B cell (primary cell): Measurements from ENCODE around the gene NDC80. TPM values are rescaled to one million over a fixed set of nuclear protein-coding genes. Genes with fewer than 3 reads are reported as not detected.
A peak's percentile ranks its signal among the peaks of the same experiment; 100 is the strongest.

Experiments used
- ATAC-seq: fragments of 200-7000 bp; cut with Tn5 transposase; one replicate; pipeline ENCODE4 v1.10.0; 2021; ENCODE audit warnings: low read depth, mild to moderate bottlenecking, moderate number of reproducible peaks, moderate library complexity
- CTCF ChIA-PET: fragments of 350-600 bp; sonication (Branson Sonifier 250); formaldehyde crosslinking; loops from one replicate; lab custom pipeline; 2021; ENCODE audit warnings: antibody characterized with exemption, inconsistent platforms; lab: Charles Lee
- POLR2A ChIA-PET: fragments of 350-600 bp; sonication (Branson Sonifier 250); formaldehyde crosslinking; loops from one replicate; lab custom pipeline; 2021; ENCODE audit warnings: antibody characterized with exemption; lab: Charles Lee
- DNase-seq: peaks from one replicate; pipeline ENCODE4 v3.0.0; 2013
- H2AFZ ChIP-seq: 2 replicates; pipeline ENCODE4 v1.6.1; 2012; ENCODE audit warnings: mild to moderate bottlenecking, low read depth, low read length; ENCODE audit not compliant: insufficient read depth, poor library complexity, severe bottlenecking
- H3K27ac ChIP-seq, 2 donors: 1 replicate in 1 of 2; 2 replicates in 1 of 2; pipeline ENCODE4 v1.5.1; 2012 to 2013; ENCODE audit warnings: low read length in 2 of 2, mild to moderate bottlenecking in 2 of 2, moderate library complexity in 1 of 2
- H3K27me3 ChIP-seq, 4 experiments: fragments of 200-600 bp in 1 of 4; sonication (generic) in 1 of 4; replicated peaks in 1 of 4; 1 replicate in 2 of 4; 2 replicates in 2 of 4; pipeline versions ENCODE4 v1.6.1 to v1.7.0; 2013 to 2016; ENCODE audit warnings: low read length in 3 of 4, mild to moderate bottlenecking in 2 of 4, mixed read lengths in 1 of 4, moderate library complexity in 1 of 4; ENCODE audit not compliant: insufficient read depth in 4 of 4, control insufficient read depth in 3 of 4; ENCODE audit errors: control extremely low read depth in 1 of 4
- H3K36me3 ChIP-seq, 2 experiments: replicated peaks in 1 of 2; 1 replicate in 1 of 2; 2 replicates in 1 of 2; pipeline versions ENCODE4 v1.6.1 to v1.7.1; 2013; ENCODE audit warnings: low read length in 1 of 2; ENCODE audit not compliant: insufficient read depth in 2 of 2, control insufficient read depth in 1 of 2; ENCODE audit errors: control extremely low read depth in 1 of 2, extremely low read depth in 1 of 2
- H3K4me1 ChIP-seq, 2 donors: fragments of 200-600 bp in 1 of 2; sonication (generic) in 1 of 2; 1 replicate in 1 of 2; 2 replicates in 1 of 2; pipeline versions ENCODE4 v1.5.1 to v1.6.1; 2013 to 2017; ENCODE audit warnings: low read length in 2 of 2; ENCODE audit not compliant: control insufficient read depth in 2 of 2, insufficient read depth in 2 of 2
- H3K4me2 ChIP-seq: replicated peaks from 2 replicates; pipeline ENCODE3; 2012; ENCODE audit warnings: mild to moderate bottlenecking, low read depth, low read length; ENCODE audit not compliant: poor library complexity, severe bottlenecking
- H3K4me3 ChIP-seq, 5 experiments: fragments of 200-600 bp in 1 of 5; sonication (generic) in 1 of 5; 1 replicate in 3 of 5; 2 replicates in 2 of 5; pipeline versions ENCODE4 v1.5.1 to v1.7.0; 2011 to 2016; ENCODE audit warnings: low read length in 4 of 5, mild to moderate bottlenecking in 4 of 5, low read depth in 2 of 5, control low read depth in 1 of 5, moderate library complexity in 1 of 5; ENCODE audit not compliant: insufficient read depth in 1 of 5; ENCODE audit errors: control extremely low read depth in 1 of 5, extremely low read depth in 1 of 5
- H3K79me2 ChIP-seq: fragments of 200-600 bp; sonication (generic); one replicate; pipeline ENCODE4 v1.6.0; 2016; ENCODE audit warnings: low read length; ENCODE audit not compliant: control insufficient read depth, insufficient read depth
- H3K9ac ChIP-seq: fragments of 200-600 bp; sonication (generic); 2 replicates; pipeline ENCODE4 v1.6.1; 2017; ENCODE audit warnings: mild to moderate bottlenecking, low read length, moderate library complexity
- H3K9me3 ChIP-seq, 3 donors: one replicate each; pipeline versions ENCODE4 v1.6.1 to v1.7.1; 2013; ENCODE audit warnings: low read length in 2 of 3; ENCODE audit not compliant: control insufficient read depth in 2 of 3, insufficient read depth in 1 of 3; ENCODE audit errors: control extremely low read depth in 1 of 3
- H4K20me1 ChIP-seq: 2 replicates; pipeline ENCODE4 v1.6.0; 2012; ENCODE audit warnings: mild to moderate bottlenecking, low read length; ENCODE audit not compliant: insufficient read depth, control insufficient read depth, poor library complexity, severe bottlenecking
- H3K27ac Mint-ChIP-seq: one replicate; pipeline ENCODE4 v1.8.0; 2021; ENCODE audit warnings: mixed read lengths
- H3K27me3 Mint-ChIP-seq: one replicate; pipeline ENCODE4 v1.8.0; 2021; ENCODE audit warnings: mixed read lengths
- H3K4me1 Mint-ChIP-seq: one replicate; pipeline ENCODE4 v1.8.0; 2021; ENCODE audit warnings: mixed read lengths
- H3K4me3 Mint-ChIP-seq: one replicate; pipeline ENCODE4 v1.8.0; 2021; ENCODE audit warnings: mixed read lengths
- H3K9me3 Mint-ChIP-seq: one replicate; pipeline ENCODE4 v1.8.0; 2022; ENCODE audit warnings: mixed read lengths; ENCODE audit not compliant: insufficient read depth
- EZH2 ChIP-seq: IDR thresholded peaks from 2 replicates; pipeline ENCODE4 v1.6.1; 2012; ENCODE audit warnings: borderline replicate concordance, low read depth, mild to moderate bottlenecking, moderate library complexity, low read length; ENCODE audit not compliant: insufficient read depth, poor library complexity, severe bottlenecking
- WGBS: methylation state at CpG from one replicate; pipeline ENCODE4 v1.1.5; 2013; ENCODE audit warnings: missing lambda C conversion rate; ENCODE audit not compliant: insufficient coverage; 5-methylcytosine and 5-hydroxymethylcytosine counted together
- intact Hi-C: fragments of 100-400 bp; cut with micrococcal nuclease; formaldehyde crosslinking; loops from one replicate; pipeline ENCODE4 v1.10.0; 2022
- polyA plus RNA-seq: library from polyadenylated mRNA; depleted of rRNA; stranded (reverse); fragments of >200 nt; gene quantifications from 2 replicates; pipeline ENCODE4 v1.2.3, GENCODE V29; 2012
- total RNA-seq, 2 donors: library from RNA; stranded (reverse); fragments of 120-200 nt in 1 of 2; gene quantifications; 1 replicate in 1 of 2; 2 replicates in 1 of 2; pipeline versions ENCODE4 v1.2.3 to v1.2.4, GENCODE V29; 2013 to 2022
- TF ChIP-seq, protein P1 (sequence below): fragments of 200-600 bp; IDR thresholded peaks from one replicate; pipeline ENCODE4 v1.8.0; 2022; ENCODE audit warnings: antibody characterized with exemption, mild to moderate bottlenecking

Gene NDC80
- total and polyA plus RNA-seq, 2 donors (not counting 1 experiment from before 2014, with no cell fraction given) = 1.3 to 3.9 TPM

DNA sequence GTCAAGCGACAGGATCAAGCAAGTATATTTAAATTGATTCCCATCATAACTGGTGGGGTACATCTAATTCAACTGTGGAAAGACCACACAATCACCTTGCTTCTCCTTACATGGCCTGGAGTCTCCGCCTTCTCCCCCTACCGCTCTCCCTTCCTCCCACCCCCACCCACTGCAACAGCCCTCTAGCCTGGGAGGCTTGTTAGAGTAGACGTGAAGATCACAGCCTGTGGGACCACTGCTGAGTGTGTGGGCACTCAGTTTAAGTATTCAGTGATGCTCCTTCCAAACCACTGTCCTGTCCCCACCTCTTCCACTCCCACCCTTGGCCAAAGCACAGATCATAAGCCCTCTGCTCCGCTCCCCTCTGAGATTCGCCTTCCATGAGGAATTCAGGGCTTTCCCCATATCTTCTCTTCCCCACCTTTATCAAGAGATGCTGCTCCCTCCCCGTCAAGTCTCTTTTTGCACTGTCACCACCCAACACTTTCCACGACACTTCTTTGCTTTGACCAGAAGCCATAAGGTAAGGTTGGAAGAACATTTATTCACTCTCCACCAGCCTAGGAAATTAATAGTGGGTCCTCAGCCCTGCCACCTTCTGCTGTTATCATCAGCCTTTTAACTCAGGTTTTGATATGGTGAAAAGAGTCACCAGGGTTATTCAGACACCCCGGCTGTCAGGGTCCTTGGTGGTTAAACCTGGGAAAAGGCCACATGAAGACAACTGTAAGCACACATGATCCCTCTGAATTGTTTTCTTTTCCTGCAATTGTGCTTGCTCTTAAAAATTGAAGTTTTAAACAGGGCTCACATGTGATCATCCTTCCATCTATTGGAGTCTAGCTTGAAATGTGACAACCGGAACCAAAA, 1.8 kb upstream of the NDC80 start:
- CTCF ChIA-PET = interaction anchor here (1.0 to 3.3 kb wide), 5 partner anchors 22 to 104 kb away, joined by 3 to 40 read pairs (median 9); partner anchors contain the start of gene SMCHD1

More for the DNA sequence above, 1.8 kb upstream of the NDC80 start:
- no peaks in the 10 kb centered on the region for H3K27me3 ChIP-seq
- H3K4me3 ChIP-seq = peak overlapping the region in 1 of 5 experiments; percentile 79
- POLR2A ChIA-PET = interaction anchor here (0.7 to 2.8 kb wide), 3 partner anchors 67 to 87 kb away, joined by 4 to 49 read pairs (median 41); partner anchors contain the start of gene SMCHD1
- Mint-ChIP-seq H3K4me1 (peaks cover 47% of the 10 kb centered on the region), H3K4me3 (peak overlapping the region; percentile 99), H3K27ac (peak overlapping the region; percentile 68), H3K9me3 (no peaks in the 10 kb centered on the region), H3K27me3 (no peaks in the 10 kb centered on the region)
- no peaks in the 10 kb centered on the region for H3K9me3 ChIP-seq
- 94% methylated on average over 3 of the region's 10 CpGs for WGBS
- ATAC-seq (no peak), DNase-seq (no peak)
- H3K27ac ChIP-seq = no peak overlapping the region
- no peak overlapping the region for H2AFZ ChIP-seq
- H3K4me2 ChIP-seq = peak overlapping the region; percentile 88
- intact Hi-C loops = loop anchor here (2.0 to 5.0 kb wide), 3 partner anchors 35 to 677 kb away; partner anchors contain the start of genes EMILIN2 and MYL12A
- TF ChIP-seq, protein P1, sequence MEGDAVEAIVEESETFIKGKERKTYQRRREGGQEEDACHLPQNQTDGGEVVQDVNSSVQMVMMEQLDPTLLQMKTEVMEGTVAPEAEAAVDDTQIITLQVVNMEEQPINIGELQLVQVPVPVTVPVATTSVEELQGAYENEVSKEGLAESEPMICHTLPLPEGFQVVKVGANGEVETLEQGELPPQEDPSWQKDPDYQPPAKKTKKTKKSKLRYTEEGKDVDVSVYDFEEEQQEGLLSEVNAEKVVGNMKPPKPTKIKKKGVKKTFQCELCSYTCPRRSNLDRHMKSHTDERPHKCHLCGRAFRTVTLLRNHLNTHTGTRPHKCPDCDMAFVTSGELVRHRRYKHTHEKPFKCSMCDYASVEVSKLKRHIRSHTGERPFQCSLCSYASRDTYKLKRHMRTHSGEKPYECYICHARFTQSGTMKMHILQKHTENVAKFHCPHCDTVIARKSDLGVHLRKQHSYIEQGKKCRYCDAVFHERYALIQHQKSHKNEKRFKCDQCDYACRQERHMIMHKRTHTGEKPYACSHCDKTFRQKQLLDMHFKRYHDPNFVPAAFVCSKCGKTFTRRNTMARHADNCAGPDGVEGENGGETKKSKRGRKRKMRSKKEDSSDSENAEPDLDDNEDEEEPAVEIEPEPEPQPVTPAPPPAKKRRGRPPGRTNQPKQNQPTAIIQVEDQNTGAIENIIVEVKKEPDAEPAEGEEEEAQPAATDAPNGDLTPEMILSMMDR = no peak
- no peak for TF ChIP-seq EZH2
- peak overlapping the region; percentile 80 for H3K9ac ChIP-seq
- H3K79me2 ChIP-seq = peaks cover 59% of the 10 kb centered on the region
- peaks cover 22 to 23% of the 10 kb centered on the region in 2 donors for H3K4me1 ChIP-seq
- H3K36me3 ChIP-seq = peaks cover 2 to 11% of the 10 kb centered on the region in 2 experiments
- H4K20me1 ChIP-seq = no peaks in the 10 kb centered on the region
